HFF-Myc (cell line): ENCODE data around the gene RBM39.
"Not testable (repeated sequence)": the region's sequence is repeated elsewhere in the genome, so short reads cannot be mapped to it uniquely, and the experiment has no call there.

Experiments used
- DNase-seq: peaks from one replicate; pipeline ENCODE4 v3.0.0-alpha.2; 2011; ENCODE audit warnings: low read depth; ENCODE audit errors: extremely low read depth
- H3K4me3 ChIP-seq: replicated peaks from 2 replicates; pipeline ENCODE4 v1.5.1; 2011; ENCODE audit warnings: low read depth, mild to moderate bottlenecking, control low read depth, low read length
- CTCF ChIP-seq: IDR thresholded peaks from 2 replicates; pipeline ENCODE4 v1.5.1; 2012; ENCODE audit warnings: mild to moderate bottlenecking, low read depth, low read length, control low read depth; ENCODE audit errors: missing control alignments

The RBM39 gene

GRCh38 chr20:35699127-35699956, 42.7 kb downstream of the RBM39 start, which contains the start of the genes NFS1 and ROMO1:
Gene NFS1 (minus strand): TSS chr20:35699352. CDS start chr20:35699288, 64 bp downstream.
Gene ROMO1 (plus strand): TSS chr20:35699405. CDS start chr20:35699633, 228 bp downstream.
- peak within 1 kb of the TSS; percentile 71 for H3K4me3 ChIP-seq
- DNase-seq: peak; percentile 32
- TF ChIP-seq CTCF: no peak

- no peak for DNase-seq
- no peak for TF ChIP-seq CTCF
- H3K4me3 ChIP-seq: peak overlapping the region; percentile 71
Measured at GRCh38 chr20:35698298-35699126, 43.5 kb downstream of the RBM39 start.

GRCh38 chr20:35697696-35698297, 44.3 kb downstream of the RBM39 start:
- DNase-seq: no peak
- H3K4me3 ChIP-seq: peak overlapping the region; percentile 71
- no peak for TF ChIP-seq CTCF

GRCh38 chr20:35695978-35696377, 46.1 kb downstream of the RBM39 start:
- H3K4me3 ChIP-seq: no peak overlapping the region
- no peak for TF ChIP-seq CTCF
- DNase-seq: no peak

- no peak overlapping the region for H3K4me3 ChIP-seq
- DNase-seq: no peak
- no peak for TF ChIP-seq CTCF
Measured at GRCh38 chr20:35695245-35695749, 46.8 kb downstream of the RBM39 start.

- no peak for DNase-seq
- no peak for TF ChIP-seq CTCF
- H3K4me3 ChIP-seq: no peak overlapping the region
Measured at GRCh38 chr20:35690265-35690664, 51.8 kb downstream of the RBM39 start.

GRCh38 chr20:35686872-35687271, 55.2 kb downstream of the RBM39 start:
- H3K4me3 ChIP-seq, DNase-seq: not testable (repeated sequence)

GRCh38 chr20:35685368-35685767, 56.7 kb downstream of the RBM39 start:
- DNase-seq, H3K4me3 ChIP-seq: not testable (repeated sequence)
